GM19025 (cell line): ENCODE results near the gene VSIG8.

ENCODE experiments used
- ATAC-seq: cut with Tn5 transposase; IDR thresholded peaks from one replicate; pipeline ENCODE4 v1.9.1; 2021; ENCODE audit warnings: mild to moderate bottlenecking, low read depth, moderate library complexity; ENCODE audit not compliant: unreplicated experiment

The VSIG8 gene

GRCh38 chr1:159832309-159832708 lies 30.1 kb downstream of the VSIG8 start:
- no peak for ATAC-seq

GRCh38 chr1:159831412-159832141 lies 30.9 kb downstream of the VSIG8 start:
- no peak for ATAC-seq

GRCh38 chr1:159830722-159831121 lies 31.7 kb downstream of the VSIG8 start:
- no peak for ATAC-seq

GRCh38 chr1:159829822-159830465 lies 32.5 kb downstream of the VSIG8 start:
- no peak for ATAC-seq

- no peak for ATAC-seq
Observed at GRCh38 chr1:159829273-159829634, 33.2 kb downstream of the VSIG8 start.

GRCh38 chr1:159828581-159829272 lies 33.7 kb downstream of the VSIG8 start:
- no peak for ATAC-seq

- no peak for ATAC-seq
Observed at GRCh38 chr1:159828176-159828575, 34.3 kb downstream of the VSIG8 start.

DNA sequence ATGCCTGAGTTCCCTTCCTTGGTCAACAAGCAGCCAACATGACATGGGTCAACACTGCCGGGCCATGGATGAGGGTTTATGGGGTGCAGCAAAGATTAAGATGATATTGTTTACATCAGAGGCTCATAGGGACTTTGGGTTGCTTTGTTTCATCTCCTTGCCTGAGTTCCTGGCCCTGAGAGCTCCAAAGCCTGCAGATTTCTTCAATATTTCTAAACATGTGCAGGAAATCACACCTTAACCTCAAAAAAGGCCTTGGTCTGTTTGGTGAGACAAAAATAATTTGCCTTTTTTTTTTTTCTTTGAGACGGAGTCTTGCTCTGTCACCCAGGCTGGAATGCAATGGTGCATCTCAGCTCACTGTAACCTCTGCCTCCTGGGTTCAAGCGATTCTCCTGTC lies 34.9 kb downstream of the VSIG8 start:
- no peak for ATAC-seq

DNA sequence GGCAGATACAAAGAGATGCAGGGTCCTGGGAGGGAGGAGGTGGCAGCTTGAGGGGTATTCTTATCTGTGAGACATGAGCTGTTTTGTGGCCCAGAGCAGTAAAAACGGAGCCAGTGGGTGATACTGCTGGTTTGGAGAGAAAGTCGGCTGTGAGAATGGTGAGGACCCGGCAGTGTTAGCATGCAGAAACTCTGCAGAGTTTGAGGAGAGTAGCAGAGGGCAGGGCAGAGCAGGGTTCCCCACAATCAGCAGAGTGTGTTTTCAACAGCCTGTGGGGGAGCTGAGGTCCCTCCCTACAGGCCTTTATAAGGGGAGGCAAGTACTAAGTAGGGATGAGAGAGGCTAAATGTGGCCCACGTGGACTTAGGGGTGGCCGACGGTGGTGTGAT lies 35.4 kb downstream of the VSIG8 start:
- no peak for ATAC-seq

- ATAC-seq = no peak
Observed at GRCh38 chr1:159826441-159827101, 35.9 kb downstream of the VSIG8 start, which contains the start of gene SLAMF8. SLAMF8 (plus strand) TSS chr1:159826873; CDS start chr1:159826899, 26 bp downstream.

- ATAC-seq = no peak
Observed at GRCh38 chr1:159825564-159825963, 36.9 kb downstream of the VSIG8 start.

GRCh38 chr1:159823406-159823805 lies 39.1 kb downstream of the VSIG8 start:
- ATAC-seq = no peak

DNA sequence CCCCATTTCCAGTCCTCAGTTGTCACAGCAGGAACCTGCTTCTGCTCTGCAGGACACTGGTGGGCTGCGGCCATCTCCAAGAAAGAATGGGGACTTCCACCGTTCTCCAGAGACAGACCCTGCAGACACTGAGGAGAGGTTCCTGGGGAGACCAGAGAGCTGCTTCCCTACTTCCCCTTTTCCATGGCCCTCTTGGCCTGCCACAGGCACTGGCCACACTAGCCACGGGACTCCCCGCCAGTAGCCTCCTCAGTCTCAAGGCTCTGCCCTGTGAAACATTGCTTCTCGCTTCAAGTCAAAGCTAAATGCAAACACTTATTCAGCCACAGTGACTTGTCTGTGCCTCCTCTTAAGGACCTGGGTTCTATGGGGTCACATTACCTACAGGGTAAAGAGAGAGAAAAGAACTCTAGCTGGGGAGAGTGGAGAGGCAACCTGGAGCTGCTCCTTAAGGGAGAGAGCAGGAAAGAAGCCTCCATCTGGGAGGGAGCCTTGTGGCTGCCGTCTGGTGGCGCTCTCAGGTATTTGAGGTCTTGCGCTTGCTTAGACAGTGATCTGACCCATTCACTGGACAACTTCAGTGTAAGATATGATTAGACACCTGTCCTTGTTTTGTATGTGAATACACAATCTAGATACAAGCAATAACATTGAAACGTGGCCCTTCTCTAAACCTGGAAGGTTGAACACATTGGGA lies 41.1 kb downstream of the VSIG8 start:
- ATAC-seq = no peak

GRCh38 chr1:159817276-159818041 lies 45.0 kb downstream of the VSIG8 start:
- ATAC-seq = no peak

DNA sequence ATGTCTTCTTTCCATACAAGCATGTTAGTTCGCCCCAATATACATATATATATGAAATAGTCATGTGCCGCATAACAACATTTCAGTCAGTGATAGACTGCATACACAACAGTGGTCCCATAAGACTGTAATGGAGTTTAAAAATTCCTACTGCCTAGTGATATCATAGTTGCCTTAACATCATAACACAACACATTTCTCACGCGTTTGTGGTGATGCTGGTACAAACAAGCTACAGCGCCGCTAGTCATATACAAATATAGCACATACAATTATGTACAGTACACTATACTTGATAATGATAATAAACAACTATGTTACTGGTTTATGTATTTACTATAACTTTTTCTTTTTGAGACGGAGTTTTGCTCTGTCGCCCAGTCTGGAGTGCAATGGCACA lies 46.5 kb downstream of the VSIG8 start:
- ATAC-seq = no peak

- no peak for ATAC-seq
Observed at GRCh38 chr1:159804924-159805323, 57.5 kb downstream of the VSIG8 start.
